B cell (primary cell): Measurements from ENCODE around the gene M6PR.

Source experiments
- CTCF ChIP-seq: fragments of 200-600 bp; IDR thresholded peaks from one replicate; pipeline ENCODE4 v1.8.0; 2022; ENCODE audit warnings: antibody characterized with exemption, mild to moderate bottlenecking
- EZH2 ChIP-seq: IDR thresholded peaks from 2 replicates; pipeline ENCODE4 v1.6.1; 2012; ENCODE audit warnings: borderline replicate concordance, low read depth, mild to moderate bottlenecking, moderate library complexity, low read length; ENCODE audit not compliant: insufficient read depth, poor library complexity, severe bottlenecking

GRCh38 chr12:8950702-8951478, 1.4 kb upstream of the M6PR start:
- TF ChIP-seq CTCF (no peak), EZH2 (no peak)
